Mucosa of rectum (tissue), 2 donors: ENCODE results near the gene RNU1-1.
"Not testable (repeated sequence)": the region's sequence is repeated elsewhere in the genome, so short reads cannot be mapped to it uniquely, and the experiment has no call there.

Experiments
- H3K27ac ChIP-seq, 2 donors: one replicate each; pipeline ENCODE4 v1.7.0; 2013; ENCODE audit warnings: inconsistent platforms in 2 of 2, low read depth in 2 of 2, low read length in 2 of 2
- H3K27me3 ChIP-seq, 2 donors: one replicate each; pipeline ENCODE4 v1.7.0; 2013; ENCODE audit warnings: low read length in 2 of 2; ENCODE audit not compliant: control insufficient read depth in 2 of 2, insufficient read depth in 2 of 2
- H3K36me3 ChIP-seq, 2 donors: one replicate each; pipeline ENCODE4 v1.7.0; 2013; ENCODE audit warnings: low read length in 2 of 2; ENCODE audit not compliant: control insufficient read depth in 2 of 2, insufficient read depth in 2 of 2
- H3K4me1 ChIP-seq, 2 donors: one replicate each; pipeline ENCODE4 v1.7.0; 2013; ENCODE audit warnings: low read length in 2 of 2, mild to moderate bottlenecking in 1 of 2; ENCODE audit not compliant: control insufficient read depth in 2 of 2, insufficient read depth in 2 of 2
- H3K4me3 ChIP-seq, 2 donors: one replicate each; pipeline ENCODE4 v1.7.0; 2013; ENCODE audit warnings: low read length in 2 of 2
- H3K9ac ChIP-seq, 2 donors: one replicate each; pipeline ENCODE4 v1.7.0; 2013; ENCODE audit warnings: low read length in 2 of 2, low read depth in 1 of 2, mild to moderate bottlenecking in 1 of 2
- H3K9me3 ChIP-seq, 2 donors: one replicate each; pipeline ENCODE4 v1.7.0; 2013; ENCODE audit warnings: low read length in 2 of 2; ENCODE audit not compliant: control insufficient read depth in 2 of 2
- donor health status: healthy.
- donor health status: Normal muscosa, but diverticular disease.

The RNU1-1 gene

GRCh38 chr1:16521679-16522078, 7.6 kb upstream of the RNU1-1 start:
- not testable (repeated sequence) for H3K9me3 ChIP-seq, H3K4me3 ChIP-seq
- peaks cover 11 to 21% of the 10 kb centered on the region in 2 donors for H3K27me3 ChIP-seq

GRCh38 chr1:16521288-16521583, 7.2 kb upstream of the RNU1-1 start:
- Histone ChIP-seq H3K9me3 (no peaks in the 10 kb centered on the region), H3K4me3 (no peak overlapping the region), H3K27ac (no peak overlapping the region), H3K36me3 (no peaks in the 10 kb centered on the region), H3K9ac (no peak overlapping the region), H3K27me3 (peaks cover 11 to 21% of the 10 kb centered on the region in 2 donors), H3K4me1 (no peaks in the 10 kb centered on the region)

More at GRCh38 chr1:16521679-16522078, 7.6 kb upstream of the RNU1-1 start:
- not testable (repeated sequence) for H3K27ac ChIP-seq, H3K4me1 ChIP-seq, H3K36me3 ChIP-seq, H3K9ac ChIP-seq

GRCh38 chr1:16520435-16521287, 6.6 kb upstream of the RNU1-1 start:
- H3K4me3 ChIP-seq, H3K36me3 ChIP-seq, H3K4me1 ChIP-seq, H3K9ac ChIP-seq, H3K9me3 ChIP-seq, H3K27ac ChIP-seq: not testable (repeated sequence)
- peaks cover 11 to 21% of the 10 kb centered on the region in 2 donors for H3K27me3 ChIP-seq

- not testable (repeated sequence) for H3K36me3 ChIP-seq, H3K27ac ChIP-seq, H3K4me1 ChIP-seq, H3K4me3 ChIP-seq, H3K9ac ChIP-seq, H3K9me3 ChIP-seq
- peaks cover 11 to 21% of the 10 kb centered on the region in 2 donors for H3K27me3 ChIP-seq
Measured at GRCh38 chr1:16519255-16519951, 5.3 kb upstream of the RNU1-1 start.

GRCh38 chr1:16518913-16519254, 4.8 kb upstream of the RNU1-1 start:
- H3K4me3 ChIP-seq, H3K9ac ChIP-seq, H3K36me3 ChIP-seq, H3K9me3 ChIP-seq, H3K4me1 ChIP-seq, H3K27ac ChIP-seq: not testable (repeated sequence)
- H3K27me3 ChIP-seq = peaks cover 11 to 21% of the 10 kb centered on the region in 2 donors

GRCh38 chr1:16516694-16517410, 2.8 kb upstream of the RNU1-1 start:
- not testable (repeated sequence) for H3K36me3 ChIP-seq, H3K4me1 ChIP-seq, H3K9me3 ChIP-seq, H3K9ac ChIP-seq, H3K4me3 ChIP-seq, H3K27ac ChIP-seq
- H3K27me3 ChIP-seq = peaks cover 9 to 17% of the 10 kb centered on the region in 2 donors

- H3K4me1 ChIP-seq, H3K27me3 ChIP-seq, H3K36me3 ChIP-seq, H3K9me3 ChIP-seq: not testable (repeated sequence)
- H3K27ac ChIP-seq = peak overlapping the region; percentile 89 to 90
- peak overlapping the region; percentile 39 to 50 for H3K4me3 ChIP-seq
- H3K9ac ChIP-seq = peak overlapping the region; percentile 61 to 75
Measured at GRCh38 chr1:16513412-16514106, 526 bp downstream of the RNU1-1 start.

- not testable (repeated sequence) for H3K4me1 ChIP-seq, H3K9ac ChIP-seq, H3K4me3 ChIP-seq, H3K36me3 ChIP-seq, H3K9me3 ChIP-seq, H3K27me3 ChIP-seq
- peak overlapping the region in 1 of 2 donors; percentile 90 for H3K27ac ChIP-seq
Measured at GRCh38 chr1:16512624-16513411, 1.3 kb downstream of the RNU1-1 start.

- H3K27ac ChIP-seq, H3K9me3 ChIP-seq, H3K4me1 ChIP-seq, H3K4me3 ChIP-seq, H3K36me3 ChIP-seq, H3K9ac ChIP-seq, H3K27me3 ChIP-seq: not testable (repeated sequence)
Measured at GRCh38 chr1:16511926-16512325, 2.2 kb downstream of the RNU1-1 start.
